GM10248 (cell line): Measurements from ENCODE around the gene MAZ.
A peak's percentile ranks its signal among the peaks of the same experiment; 100 is the strongest.

Experiments used
- CTCF ChIA-PET: fragments of 300-600 bp; sonication (Branson Sonifier 250); formaldehyde crosslinking; extraction: SDS; loops from one replicate; lab custom pipeline; 2021; ENCODE audit warnings: antibody characterized with exemption; lab: Yijun Ruan, JAX
- POLR2A ChIA-PET: fragments of 350-650 bp; sonication (Branson Sonifier 250); formaldehyde crosslinking; extraction: SDS; loops from one replicate; lab custom pipeline; 2020; ENCODE audit warnings: antibody characterized with exemption; lab: Yijun Ruan, JAX
- DNase-seq: peaks from one replicate; pipeline ENCODE4 v3.0.0; 2012; ENCODE audit errors: extremely low spot score
- CTCF ChIP-seq: IDR thresholded peaks from 2 replicates; pipeline ENCODE4 v1.5.1; 2012; ENCODE audit warnings: mild to moderate bottlenecking, low read depth; ENCODE audit errors: extremely low read depth, missing control alignments, control extremely low read depth

The MAZ gene

GRCh38 chr16:29809850-29810698 lies 3.7 kb downstream of the MAZ start:
- DNase-seq: no peak
- TF ChIP-seq CTCF: no peak
- CTCF ChIA-PET: interaction anchor here (2.7 kb wide), 1 partner anchor 119 kb away, joined by 8 read pairs; no protein-coding TSS in a partner anchor
- POLR2A ChIA-PET: interaction anchor here (0.9 to 2.0 kb wide), 2 partner anchors 11 to 16 kb away, joined by 5 to 9 read pairs; no protein-coding TSS in a partner anchor

- ChIA-PET CTCF (no interaction called here), POLR2A (interaction anchor here (0.9 to 2.0 kb wide), 2 partner anchors 10 to 16 kb away, joined by 5 to 9 read pairs; no protein-coding TSS in a partner anchor)
- TF ChIP-seq CTCF: no peak
- DNase-seq: no peak
Observed at GRCh38 chr16:29810699-29811169, 4.4 kb downstream of the MAZ start.

GRCh38 chr16:29811170-29811895 lies 5.0 kb downstream of the MAZ start:
- DNase-seq: peak; percentile 89
- no peak for TF ChIP-seq CTCF
- ChIA-PET CTCF (interaction anchor here (1.0 kb wide), 1 partner anchor 21 kb away, joined by 3 read pairs; no protein-coding TSS in a partner anchor), POLR2A (interaction anchor here (0.6 to 2.0 kb wide), 2 partner anchors 10 to 43 kb away, joined by 5 read pairs; no protein-coding TSS in a partner anchor)

- POLR2A ChIA-PET: no interaction called here
- CTCF ChIA-PET: interaction anchor here (1.0 to 1.5 kb wide), 2 partner anchors 22 to 36 kb away, joined by 3 to 4 read pairs; no protein-coding TSS in a partner anchor
- no peak for TF ChIP-seq CTCF
- peak; percentile 51 for DNase-seq
Observed at GRCh38 chr16:29811896-29812665, 5.8 kb downstream of the MAZ start, which contains the start of gene PRRT2. Gene PRRT2, plus strand, starts transcription at chr16:29812193. Its CDS starts 862 bp downstream, at chr16:29813055.

- POLR2A ChIA-PET: interaction anchor here (0.6 kb wide), 2 partner anchors 12 to 34 kb away, joined by 3 to 6 read pairs; no protein-coding TSS in a partner anchor
- no peak for DNase-seq
- CTCF ChIA-PET: interaction anchor here (1.0 to 1.7 kb wide), 3 partner anchors 23 to 35 kb away, joined by 3 to 4 read pairs (median 4); partner anchors contain the start of gene KIF22
Observed at GRCh38 chr16:29812754-29813643, 6.7 kb downstream of the MAZ start.

More at GRCh38 chr16:29812754-29813643, 6.7 kb downstream of the MAZ start:
- no peak for TF ChIP-seq CTCF
